Keratinocyte (primary cell): ENCODE measurements around the gene TMEM52. TPM values are rescaled to one million over a fixed set of nuclear protein-coding genes. Genes with fewer than 3 reads are reported as not detected.

ENCODE experiments used
- DNase-seq: peaks from one replicate; pipeline ENCODE4 v3.0.0-alpha.2; 2011; ENCODE audit warnings: low read depth, missing footprints, low spot score
- FAIRE-seq: peaks from 2 replicates; lab custom pipeline; 2011; peaks lifted over from hg19 to GRCh38; lab: Jason Lieb, UNC
- H2AFZ ChIP-seq: 2 replicates; pipeline ENCODE4 v1.6.0; 2012; ENCODE audit warnings: low read length, control low read depth, inconsistent platforms; ENCODE audit not compliant: control insufficient read depth
- H3K27ac ChIP-seq: 2 replicates; pipeline ENCODE4 v1.5.1; 2011; ENCODE audit warnings: low read length; ENCODE audit not compliant: control insufficient read depth, insufficient read depth
- H3K27me3 ChIP-seq: 3 replicates; pipeline ENCODE4 v1.6.0; 2011; ENCODE audit warnings: low read length; ENCODE audit not compliant: control insufficient read depth, insufficient read depth; ENCODE audit errors: extremely low read depth
- H3K36me3 ChIP-seq, 2 experiments: 2 replicates in 1 of 2; 3 replicates in 1 of 2; pipeline ENCODE4 v1.5.1; 2011; ENCODE audit warnings: low read length in 2 of 2, mild to moderate bottlenecking in 1 of 2; ENCODE audit not compliant: control insufficient read depth in 2 of 2, insufficient read depth in 2 of 2; ENCODE audit errors: extremely low read depth in 1 of 2
- H3K4me1 ChIP-seq: 3 replicates; pipeline ENCODE4 v1.5.1; 2011; ENCODE audit warnings: low read length; ENCODE audit not compliant: control insufficient read depth, insufficient read depth; ENCODE audit errors: extremely low read depth
- H3K4me2 ChIP-seq: 3 replicates; pipeline ENCODE4 v1.6.0; 2011; ENCODE audit warnings: low read depth, low read length; ENCODE audit not compliant: control insufficient read depth, insufficient read depth; ENCODE audit errors: extremely low read depth
- H3K4me3 ChIP-seq, 3 experiments: fragments of 200-600 bp in 1 of 3; sonication (generic) in 1 of 3; 2 replicates in 2 of 3; 3 replicates in 1 of 3; pipeline ENCODE4 v1.5.1; 2011 to 2016; ENCODE audit warnings: low read length in 3 of 3, mild to moderate bottlenecking in 3 of 3, control low read depth in 2 of 3, inconsistent platforms in 1 of 3, low read depth in 1 of 3, mixed read lengths in 1 of 3, mixed run types in 1 of 3, moderate library complexity in 1 of 3; ENCODE audit not compliant: control insufficient read depth in 2 of 3, insufficient read depth in 2 of 3; ENCODE audit errors: extremely low read depth in 1 of 3
- H3K79me2 ChIP-seq: 2 replicates; pipeline ENCODE4 v1.6.0; 2012; ENCODE audit warnings: low read length; ENCODE audit not compliant: control insufficient read depth, insufficient read depth
- H3K9ac ChIP-seq: 3 replicates; pipeline ENCODE4 v1.6.0; 2011; ENCODE audit warnings: low read length; ENCODE audit not compliant: control insufficient read depth, insufficient read depth; ENCODE audit errors: extremely low read depth
- H3K9me1 ChIP-seq: 3 replicates; pipeline ENCODE4 v1.6.0; 2011; ENCODE audit warnings: low read length; ENCODE audit not compliant: control insufficient read depth, insufficient read depth; ENCODE audit errors: extremely low read depth
- H3K9me3 ChIP-seq: 2 replicates; pipeline ENCODE4 v1.5.1; 2012; ENCODE audit warnings: low read depth, low read length; ENCODE audit not compliant: control insufficient read depth
- H4K20me1 ChIP-seq: 3 replicates; pipeline ENCODE4 v1.6.0; 2011; ENCODE audit warnings: low read length; ENCODE audit not compliant: control insufficient read depth, insufficient read depth; ENCODE audit errors: extremely low read depth
- EZH2 ChIP-seq: IDR thresholded peaks from one replicate; pipeline ENCODE4 v1.6.1; 2012; ENCODE audit warnings: inconsistent platforms, mild to moderate bottlenecking, low read length, moderate library complexity
- dilution Hi-C: fragments of 300-500 bp; cut with MboI; formaldehyde crosslinking; loops from one replicate; pipeline ENCODE4 v1.7.0; 2020; ENCODE audit warnings: low sequenced_read_pairs; ENCODE audit not compliant: extremely low pct_ligation_motif_present
- polyA plus RNA-seq, 5 experiments: library from polyadenylated mRNA; depleted of rRNA in 3 of 5; stranded (reverse) in 3 of 5; stranded (forward) in 1 of 5; unstranded in 1 of 5; fragments of >200 nt; gene quantifications; 1 replicate in 1 of 5; 2 replicates in 3 of 5; 3 replicates in 1 of 5; pipeline versions ENCODE4 v1.2.1 to v1.2.3, GENCODE V29; 2011 to 2012; ENCODE audit warnings: missing spikeins in 2 of 5, low read depth in 1 of 5, low replicate concordance in 1 of 5
- TF ChIP-seq, protein P1 (sequence below), 3 experiments: IDR thresholded peaks in 1 of 3; conservative IDR thresholded peaks in 1 of 3; optimal IDR thresholded peaks in 1 of 3; 2 replicates in 2 of 3; 3 replicates in 1 of 3; pipeline versions ENCODE3 to v1.5.1; 2011; ENCODE audit warnings: low read length in 3 of 3, mild to moderate bottlenecking in 3 of 3, moderate library complexity in 2 of 3, control low read depth in 1 of 3, inconsistent platforms in 1 of 3; ENCODE audit not compliant: insufficient read depth in 2 of 3; ENCODE audit errors: extremely low read depth in 1 of 3

TMEM52 gene
- polyA plus RNA-seq, 1 donor (not counting 4 experiments of a cell fraction or from before 2014, with no cell fraction given): 0.10 TPM

DNA sequence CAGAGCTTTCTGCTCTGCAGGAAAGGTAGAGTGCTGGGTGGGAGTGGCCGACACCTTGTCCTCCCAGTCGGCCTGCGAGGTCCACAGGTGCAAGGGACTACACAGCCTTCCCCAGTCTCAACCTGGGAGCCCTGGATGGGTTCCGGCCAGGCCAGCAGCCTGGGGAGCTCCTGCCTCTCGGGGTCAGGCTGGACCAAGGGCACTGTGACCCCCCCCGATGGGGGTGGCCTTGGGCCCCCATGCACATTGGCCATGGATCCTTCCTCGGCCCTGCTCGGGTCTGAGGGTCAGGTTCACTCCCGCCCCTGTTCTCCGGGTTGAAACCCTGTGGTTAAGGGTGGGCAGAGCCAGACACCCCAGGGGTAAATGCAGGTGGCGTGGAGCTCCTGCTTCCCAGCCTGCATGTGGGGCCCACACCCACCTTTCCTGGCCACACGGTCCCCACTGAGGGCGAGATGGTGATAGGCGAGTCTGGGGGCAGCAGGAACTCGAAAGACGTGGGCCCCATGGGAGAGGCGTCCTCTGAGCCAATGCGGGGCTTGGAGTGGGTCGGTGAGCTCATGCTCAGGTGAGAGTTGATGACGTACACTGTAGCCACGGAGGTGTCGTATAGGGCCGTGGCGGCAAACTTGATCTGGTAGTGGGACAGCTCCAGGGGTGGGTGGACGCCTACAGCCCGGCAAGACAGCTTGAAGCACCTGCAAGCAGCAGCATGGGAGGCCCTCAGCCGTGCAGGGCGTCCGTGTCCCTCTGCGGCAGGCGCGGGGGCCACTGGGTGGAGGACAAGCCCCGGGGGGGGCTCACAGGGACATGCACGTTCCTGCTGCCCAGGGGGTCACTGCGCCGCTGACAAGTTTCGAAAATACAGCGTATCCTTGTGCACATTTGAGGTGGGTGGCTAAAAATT is 10.8 kb upstream of the TMEM52 start:
- H2AFZ ChIP-seq: no peak overlapping the region
- FAIRE-seq: no peak
- H3K36me3 ChIP-seq: no peaks in the 10 kb centered on the region
- H3K27ac ChIP-seq: no peak overlapping the region
- dilution Hi-C loops: no loop called here
- H3K4me2 ChIP-seq: no peak overlapping the region
- H3K9ac ChIP-seq: no peak overlapping the region
- DNase-seq: no peak
- H4K20me1 ChIP-seq: no peaks in the 10 kb centered on the region
- TF ChIP-seq EZH2: no peak
- TF ChIP-seq, protein P1, sequence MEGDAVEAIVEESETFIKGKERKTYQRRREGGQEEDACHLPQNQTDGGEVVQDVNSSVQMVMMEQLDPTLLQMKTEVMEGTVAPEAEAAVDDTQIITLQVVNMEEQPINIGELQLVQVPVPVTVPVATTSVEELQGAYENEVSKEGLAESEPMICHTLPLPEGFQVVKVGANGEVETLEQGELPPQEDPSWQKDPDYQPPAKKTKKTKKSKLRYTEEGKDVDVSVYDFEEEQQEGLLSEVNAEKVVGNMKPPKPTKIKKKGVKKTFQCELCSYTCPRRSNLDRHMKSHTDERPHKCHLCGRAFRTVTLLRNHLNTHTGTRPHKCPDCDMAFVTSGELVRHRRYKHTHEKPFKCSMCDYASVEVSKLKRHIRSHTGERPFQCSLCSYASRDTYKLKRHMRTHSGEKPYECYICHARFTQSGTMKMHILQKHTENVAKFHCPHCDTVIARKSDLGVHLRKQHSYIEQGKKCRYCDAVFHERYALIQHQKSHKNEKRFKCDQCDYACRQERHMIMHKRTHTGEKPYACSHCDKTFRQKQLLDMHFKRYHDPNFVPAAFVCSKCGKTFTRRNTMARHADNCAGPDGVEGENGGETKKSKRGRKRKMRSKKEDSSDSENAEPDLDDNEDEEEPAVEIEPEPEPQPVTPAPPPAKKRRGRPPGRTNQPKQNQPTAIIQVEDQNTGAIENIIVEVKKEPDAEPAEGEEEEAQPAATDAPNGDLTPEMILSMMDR (optimal IDR thresholded peaks at IDR 0.05 in 1 of 3, IDR thresholded peaks at IDR 0.05 in 1 of 3, conservative IDR thresholded peaks at IDR 0.05 in 1 of 3; ENCODE audit: extremely low read depth in 1 of 3, insufficient read depth in 2 of 3, low read length in 3 of 3): no peak
- no peaks in the 10 kb centered on the region for H3K79me2 ChIP-seq
- H3K4me3 ChIP-seq: no peak overlapping the region
- no peaks in the 10 kb centered on the region for H3K9me1 ChIP-seq
- peaks cover 40% of the 10 kb centered on the region for H3K27me3 ChIP-seq
- H3K9me3 ChIP-seq: peaks cover 3% of the 10 kb centered on the region
- H3K4me1 ChIP-seq: no peaks in the 10 kb centered on the region

DNA sequence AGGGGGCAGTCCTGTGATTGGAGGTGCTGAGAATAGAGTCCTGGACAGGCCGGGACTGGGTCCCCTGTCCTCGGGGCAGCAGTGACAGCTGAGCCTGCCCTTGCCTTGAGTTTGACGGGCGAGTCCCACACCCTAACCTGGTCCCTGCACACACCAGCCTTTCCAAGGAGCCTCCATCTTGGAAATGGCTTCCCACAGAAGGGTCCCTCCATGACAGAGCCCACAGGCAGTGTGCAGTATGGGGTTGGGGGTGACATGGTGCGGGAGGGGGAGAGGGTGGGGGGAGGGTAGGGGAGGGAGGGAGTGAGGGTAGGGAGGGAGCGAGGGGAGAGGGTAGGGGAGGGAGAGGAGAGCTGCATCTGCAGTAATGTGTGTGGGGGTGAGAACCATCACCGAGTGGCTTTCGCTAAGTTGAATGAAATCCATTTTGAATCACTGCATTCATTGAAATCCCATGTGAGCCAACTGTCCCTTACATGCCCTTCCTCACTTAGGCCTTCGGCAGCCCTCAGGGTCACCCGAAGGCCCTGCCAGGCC is 10.1 kb upstream of the TMEM52 start:
- peaks cover 45% of the 10 kb centered on the region for H3K27me3 ChIP-seq
- no peaks in the 10 kb centered on the region for H3K79me2 ChIP-seq
- no peak overlapping the region for H2AFZ ChIP-seq
- no peaks in the 10 kb centered on the region for H3K4me1 ChIP-seq
- H3K9me3 ChIP-seq: peaks cover 1% of the 10 kb centered on the region
- TF ChIP-seq EZH2: no peak
- TF ChIP-seq, protein P1 (optimal IDR thresholded peaks at IDR 0.05 in 1 of 3, IDR thresholded peaks at IDR 0.05 in 1 of 3, conservative IDR thresholded peaks at IDR 0.05 in 1 of 3; ENCODE audit: extremely low read depth in 1 of 3, insufficient read depth in 2 of 3, low read length in 3 of 3): no peak
- H3K4me3 ChIP-seq: no peak overlapping the region
- no peak overlapping the region for H3K27ac ChIP-seq
- DNase-seq (no peak), FAIRE-seq (no peak)
- no peak overlapping the region for H3K9ac ChIP-seq
- H3K4me2 ChIP-seq: no peak overlapping the region
- no peaks in the 10 kb centered on the region for H4K20me1 ChIP-seq
- no peaks in the 10 kb centered on the region for H3K9me1 ChIP-seq
- dilution Hi-C loops: no loop called here
- no peaks in the 10 kb centered on the region for H3K36me3 ChIP-seq
